Transverse colon (tissue), 4 donors: ENCODE results near the gene FST. TPM values are rescaled to one million over a fixed set of nuclear protein-coding genes. Genes with fewer than 3 reads are reported as not detected.

ENCODE experiments used
- DNase-seq: peaks from one replicate; pipeline ENCODE4 v3.0.0-alpha.2; 2019
- H3K27ac ChIP-seq, 4 donors: fragments of 200-600 bp; sonication (generic); 2 replicates each; pipeline ENCODE4 v1.5.1; 2016 to 2018; ENCODE audit warnings: inconsistent platforms in 4 of 4
- H3K27me3 ChIP-seq: fragments of 200-600 bp; sonication (generic); 2 replicates; pipeline ENCODE4 v1.5.1; 2017; ENCODE audit warnings: inconsistent platforms
- H3K36me3 ChIP-seq, 4 donors: fragments of 200-600 bp; sonication (generic); 2 replicates each; pipeline ENCODE4 v1.5.1; 2017 to 2019; ENCODE audit warnings: inconsistent platforms in 4 of 4
- H3K4me1 ChIP-seq, 4 donors: fragments of 200-600 bp; sonication (generic); 2 replicates each; pipeline ENCODE4 v1.5.1; 2017 to 2020; ENCODE audit warnings: inconsistent platforms in 4 of 4
- H3K4me3 ChIP-seq, 4 donors: fragments of 200-600 bp; sonication (generic); 1 replicate in 1 of 4; 2 replicates in 3 of 4; pipeline versions ENCODE4 v1.5.1 to v1.6.1; 2017 to 2019; ENCODE audit warnings: inconsistent platforms in 4 of 4
- H3K9me3 ChIP-seq, 2 donors: fragments of 200-600 bp; sonication (generic); 2 replicates each; pipeline ENCODE4 v1.5.1; 2017 to 2019; ENCODE audit warnings: inconsistent platforms in 2 of 2
- CTCF ChIP-seq, 5 experiments: fragments of 200-600 bp in 3 of 5; fragments of 450-650 bp in 2 of 5; sonication (generic) in 3 of 5; IDR thresholded peaks; 1 replicate in 2 of 5; 2 replicates in 3 of 5; pipeline ENCODE4 v1.5.1; 2016 to 2017; ENCODE audit warnings: antibody characterized with exemption in 5 of 5, inconsistent platforms in 3 of 5, mild to moderate bottlenecking in 2 of 5, moderate library complexity in 1 of 5
- EP300 ChIP-seq: sonication (generic); formaldehyde crosslinking; IDR thresholded peaks from one replicate; pipeline ENCODE4 v1.6.1; 2017; ENCODE audit warnings: antibody characterized with exemption, low read depth
- POLR2A ChIP-seq: fragments of 450-650 bp; IDR thresholded peaks from one replicate; pipeline ENCODE4 v1.6.1; 2016; ENCODE audit warnings: antibody characterized with exemption, mild to moderate bottlenecking, moderate library complexity
- POLR2AphosphoS5 ChIP-seq, 3 donors: sonication (generic); formaldehyde crosslinking; IDR thresholded peaks; one replicate each; pipeline ENCODE4 v1.6.1; 2016; ENCODE audit warnings: antibody characterized with exemption in 3 of 3
- WGBS, 2 donors: methylation state at CpG; one replicate each; pipeline ENCODE4 v1.1.5; 2018; ENCODE audit warnings: low coverage in 1 of 2; 5-methylcytosine and 5-hydroxymethylcytosine counted together
- in situ Hi-C, 4 donors: fragments of 200-750 bp; cut with MboI; loops; one replicate each; pipeline versions ENCODE4 v1.15.0 to v1.15.1; 2017; ENCODE audit warnings: low sequenced_read_pairs in 3 of 4, low pct_ligation_motif_present in 1 of 4, low pct_unique_long_range_greater_than_20kb in 1 of 4
- intact Hi-C: fragments of 100-400 bp; cut with DNase I; formaldehyde crosslinking; loops from one replicate; pipeline ENCODE4 v1.15.1; 2023; ENCODE audit warnings: low total_unique reads
- total RNA-seq, 4 donors: library from RNA; depleted of rRNA; stranded (reverse); fragments of >200 nt; gene quantifications; one replicate each; pipeline ENCODE4 v1.1.0, GENCODE V29; 2016

The FST gene
- total RNA-seq, 4 donors from 2014 or later: 3.4 to 25.7 (median 5.3) TPM

- H3K9me3 ChIP-seq: no peaks in the 10 kb centered on the region
- H3K27ac ChIP-seq: no peak overlapping the region
- DNase-seq: no peak
- TF ChIP-seq EP300: no peak
- TF ChIP-seq CTCF (IDR thresholded peaks at IDR 0.05): no peak
- TF ChIP-seq POLR2AphosphoS5 (IDR thresholded peaks at IDR 0.05): no peak
- no peak for TF ChIP-seq POLR2A
- peaks cover 23% of the 10 kb centered on the region for H3K27me3 ChIP-seq
- no peaks in the 10 kb centered on the region for H3K4me1 ChIP-seq
- WGBS, 2 donors: 56 to 67% methylated on average over 1 to 2 of the region's 2 CpGs
- no peaks in the 10 kb centered on the region for H3K36me3 ChIP-seq
- in situ Hi-C loops (loop anchor here in 1 of 4 donors (25.0 kb wide), 1 partner anchor 742 kb away; no protein-coding TSS in a partner anchor), intact Hi-C loops (no loop called here)
- no peak overlapping the region for H3K4me3 ChIP-seq
These were observed 10.3 kb upstream of the FST start for GRCh38 chr5:53469946-53470687.

- Histone ChIP-seq H3K4me1 (no peaks in the 10 kb centered on the region), H3K36me3 (no peaks in the 10 kb centered on the region), H3K27ac (no peak overlapping the region), H3K9me3 (no peaks in the 10 kb centered on the region), H3K4me3 (no peak overlapping the region), H3K27me3 (peaks cover 35% of the 10 kb centered on the region)
- TF ChIP-seq POLR2AphosphoS5 (IDR thresholded peaks at IDR 0.05) (no peak), CTCF (IDR thresholded peaks at IDR 0.05) (no peak), EP300 (no peak), POLR2A (no peak)
- intact Hi-C loops: no loop called here
- in situ Hi-C loops: loop anchor here in 1 of 4 donors (25.0 kb wide), 1 partner anchor 740 kb away; no protein-coding TSS in a partner anchor
- DNase-seq: no peak
- WGBS, 2 donors: 69 to 100% methylated on average over 1 of the region's 1 CpG
These were observed 8.2 kb upstream of the FST start for GRCh38 chr5:53472279-53472678.

GRCh38 chr5:53472720-53473510 is 7.5 kb upstream of the FST start:
- no peak overlapping the region for H3K4me3 ChIP-seq
- H3K27me3 ChIP-seq: peaks cover 40% of the 10 kb centered on the region
- no peak overlapping the region for H3K27ac ChIP-seq
- H3K36me3 ChIP-seq: no peaks in the 10 kb centered on the region
- WGBS, 2 donors: 62 to 64% methylated on average over 4 of the region's 4 CpGs
- no peaks in the 10 kb centered on the region for H3K4me1 ChIP-seq
- in situ Hi-C loops (loop anchor here in 1 of 4 donors (25.0 kb wide), 1 partner anchor 739 kb away; no protein-coding TSS in a partner anchor), intact Hi-C loops (no loop called here)
- TF ChIP-seq CTCF (IDR thresholded peaks at IDR 0.05) (no peak), EP300 (no peak), POLR2AphosphoS5 (IDR thresholded peaks at IDR 0.05) (no peak), POLR2A (no peak)
- DNase-seq: no peak
- no peaks in the 10 kb centered on the region for H3K9me3 ChIP-seq

- Histone ChIP-seq H3K36me3 (no peaks in the 10 kb centered on the region), H3K9me3 (no peaks in the 10 kb centered on the region), H3K27me3 (peaks cover 47% of the 10 kb centered on the region), H3K4me1 (peaks cover 0 to 6% (median 2%) of the 10 kb centered on the region in 4 donors), H3K4me3 (no peak overlapping the region), H3K27ac (no peak overlapping the region)
- no peak for DNase-seq
- TF ChIP-seq CTCF (IDR thresholded peaks at IDR 0.05) (no peak), POLR2A (no peak), EP300 (no peak), POLR2AphosphoS5 (IDR thresholded peaks at IDR 0.05) (no peak)
- intact Hi-C loops (no loop called here), in situ Hi-C loops (loop anchor here in 1 of 4 donors (25.0 kb wide), 1 partner anchor 739 kb away; no protein-coding TSS in a partner anchor)
These were observed 6.8 kb upstream of the FST start for GRCh38 chr5:53473633-53474032.
